Fibroblast of the aortic adventitia (primary cell): Measurements from ENCODE around the gene GSTM5. TPM values are rescaled to one million over a fixed set of nuclear protein-coding genes. Genes with fewer than 3 reads are reported as not detected.
"Not testable (repeated sequence)": the region's sequence is repeated elsewhere in the genome, so short reads cannot be mapped to it uniquely, and the experiment has no call there.

ENCODE experiments used
- DNase-seq: peaks from one replicate; pipeline ENCODE4 v3.0.0-alpha.2; 2010; ENCODE audit warnings: low read depth
- H3K4me3 ChIP-seq: 2 replicates; pipeline ENCODE4 v1.5.1; 2011; ENCODE audit warnings: low read depth, mild to moderate bottlenecking, control low read depth, low read length, moderate library complexity
- CTCF ChIP-seq: IDR thresholded peaks from 2 replicates; pipeline ENCODE4 v1.5.1; 2011; ENCODE audit warnings: mild to moderate bottlenecking, low read length, control low read depth, inconsistent platforms; ENCODE audit not compliant: insufficient read depth
- total RNA-seq: library from RNA; depleted of rRNA; stranded (reverse); fragments of >200 nt; gene quantifications from 2 replicates; pipeline ENCODE4 v1.2.3, GENCODE V29; 2012; ENCODE audit warnings: low replicate concordance

The GSTM5 gene
- total RNA-seq, 1 donor, result 13.0 TPM

DNA sequence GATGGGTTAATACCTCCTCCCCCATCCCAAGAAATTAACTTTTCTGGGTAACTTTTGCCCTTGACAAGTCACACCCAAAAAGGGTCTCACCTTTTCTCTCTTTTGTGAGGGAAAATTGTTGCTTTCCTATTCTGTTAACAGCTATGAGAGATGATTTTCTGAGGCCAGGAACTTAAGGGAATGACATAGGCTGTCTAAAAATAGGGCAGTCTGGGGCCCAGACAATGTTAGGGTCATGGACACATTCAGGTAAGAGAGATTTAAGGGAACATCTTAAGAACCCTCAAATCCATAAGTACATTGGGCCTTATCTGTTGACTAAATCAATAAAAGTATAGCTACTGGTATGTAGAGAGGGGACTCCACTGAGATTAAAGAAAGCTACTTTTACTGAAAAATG, 37.2 kb downstream of the GSTM5 start:
- TF ChIP-seq CTCF, result no peak
- H3K4me3 ChIP-seq, result no peak overlapping the region
- DNase-seq, result no peak

DNA sequence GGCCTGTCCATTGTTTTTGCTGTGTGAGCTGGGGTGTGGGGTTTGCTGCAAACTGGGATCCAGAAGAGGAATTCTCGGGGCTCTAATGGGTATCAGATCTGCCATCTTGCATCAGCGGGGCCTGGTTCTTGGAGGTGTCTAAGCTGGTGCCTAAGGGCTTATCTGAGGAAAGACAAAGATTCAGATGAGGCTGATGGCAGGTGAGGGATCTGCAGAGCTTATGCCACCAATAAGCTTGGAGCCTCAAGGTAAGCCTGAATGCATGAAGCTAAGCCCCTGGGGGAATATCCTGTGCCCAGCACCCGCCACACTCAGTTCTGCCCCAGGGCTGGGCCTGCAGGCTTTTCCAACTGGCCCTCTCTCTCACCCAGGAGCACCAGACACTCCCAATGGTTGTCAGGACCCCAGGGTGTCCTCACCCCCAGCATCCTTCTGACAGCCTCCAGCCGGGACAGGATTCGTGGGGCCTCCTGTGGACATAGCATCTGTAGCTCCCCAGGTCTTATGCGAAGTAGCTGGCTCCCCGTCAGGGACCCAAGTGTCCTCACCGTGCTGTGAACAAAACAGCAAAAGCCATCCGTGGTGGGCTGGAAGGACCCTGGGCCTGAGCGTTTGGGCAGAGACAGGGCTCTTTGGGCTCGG, 38.3 kb downstream of the GSTM5 start:
- DNase-seq, result no peak
- TF ChIP-seq CTCF, result no peak
- no peak overlapping the region for H3K4me3 ChIP-seq

GRCh38 chr1:109750920-109751319, 38.9 kb downstream of the GSTM5 start:
- DNase-seq, result no peak
- TF ChIP-seq CTCF, result no peak
- no peak overlapping the region for H3K4me3 ChIP-seq

DNA sequence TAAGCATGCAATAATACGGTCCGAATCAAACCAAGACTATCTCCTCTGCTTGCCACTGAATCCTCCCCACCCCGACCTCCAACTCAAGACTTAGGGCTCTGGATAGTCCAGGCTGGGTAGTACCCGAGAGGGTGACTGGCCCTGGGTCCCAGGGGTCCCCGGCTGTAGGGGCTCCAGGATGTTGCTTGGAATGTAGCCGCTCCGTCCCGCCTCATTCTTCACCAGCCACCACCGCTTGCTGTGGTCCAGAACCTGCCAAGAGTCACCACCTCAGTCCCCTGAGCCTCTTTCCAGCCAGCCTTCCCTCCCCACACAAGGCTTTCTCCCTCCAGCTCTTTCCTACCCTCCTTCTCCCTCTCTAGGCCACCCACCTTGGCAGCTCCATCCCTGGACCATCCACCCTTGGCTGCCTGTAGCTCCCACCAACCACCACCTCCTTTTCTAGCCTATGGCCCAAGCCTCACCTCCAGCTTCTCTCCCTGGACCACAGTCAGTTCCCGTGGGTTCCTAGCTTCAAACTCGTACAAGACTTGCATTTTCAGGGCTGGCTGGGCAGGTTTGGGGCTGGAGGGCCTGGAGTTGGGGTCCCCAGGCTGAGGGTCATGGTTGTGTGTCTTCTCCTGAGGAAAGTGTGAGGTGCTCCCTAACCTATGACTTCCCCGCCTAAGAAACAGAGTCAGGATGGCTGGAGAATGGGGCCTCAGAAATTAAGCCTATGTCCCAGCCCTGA, 39.6 kb downstream of the GSTM5 start:
- TF ChIP-seq CTCF, result no peak
- no peak overlapping the region for H3K4me3 ChIP-seq
- no peak for DNase-seq

GRCh38 chr1:109754738-109755137, 42.7 kb downstream of the GSTM5 start:
- no peak overlapping the region for H3K4me3 ChIP-seq
- DNase-seq, result no peak
- TF ChIP-seq CTCF, result no peak

DNA sequence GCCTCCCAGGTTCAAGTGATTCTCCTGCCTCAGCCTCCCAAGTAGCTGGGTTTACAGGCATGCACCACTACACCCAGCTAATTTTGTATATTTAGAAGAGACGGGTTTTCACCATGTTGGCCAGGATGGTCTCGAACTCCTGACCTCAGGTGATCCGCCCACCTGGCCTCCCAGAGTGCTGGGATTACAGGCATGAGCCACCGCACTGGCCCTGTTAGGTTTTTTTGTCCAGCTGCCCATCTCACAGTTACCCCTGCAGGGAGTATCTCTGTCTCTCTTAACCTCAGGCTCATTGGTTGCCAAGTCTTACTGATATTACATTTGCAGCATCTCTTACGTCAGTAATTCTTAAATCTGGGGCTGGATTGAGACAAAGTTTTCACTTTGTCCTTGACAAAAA, 44.3 kb downstream of the GSTM5 start:
- H3K4me3 ChIP-seq, DNase-seq: not testable (repeated sequence)

DNA sequence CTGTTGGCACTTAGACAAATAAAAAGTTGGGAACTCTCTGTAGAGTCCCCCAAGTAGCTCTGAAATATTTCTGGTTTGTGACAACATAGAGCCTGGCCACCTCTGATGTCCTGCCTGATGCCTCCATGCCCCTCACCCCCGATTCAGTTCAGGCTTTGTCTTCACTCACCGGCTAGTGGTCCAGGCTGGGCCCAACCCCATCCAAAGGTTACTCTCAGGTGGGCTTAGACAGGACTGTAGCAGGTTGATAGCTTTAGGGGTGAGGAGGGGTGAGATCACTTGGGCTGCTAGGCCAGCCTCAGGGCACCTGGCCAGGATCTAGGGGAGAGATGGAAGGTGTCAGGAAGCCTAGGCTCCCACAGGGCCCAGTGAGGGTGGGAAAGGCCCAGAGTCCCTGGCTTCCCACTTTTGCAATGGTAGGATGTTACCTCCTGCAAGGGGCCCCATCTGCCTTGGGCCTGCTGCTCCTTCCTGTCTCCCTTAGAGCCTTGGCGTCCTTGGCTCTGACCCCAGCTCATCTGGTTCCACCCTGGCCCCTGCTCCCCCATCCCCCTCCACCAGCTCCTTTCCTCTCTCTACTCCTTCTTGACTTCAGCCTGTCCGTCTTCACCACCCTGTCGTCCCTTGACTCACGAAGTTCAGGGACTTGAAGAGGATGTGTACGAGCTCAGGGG, 44.9 kb downstream of the GSTM5 start:
- H3K4me3 ChIP-seq, result no peak overlapping the region
- no peak for TF ChIP-seq CTCF
- no peak for DNase-seq
